Gastrocnemius medialis (tissue), 4 donors: ENCODE data around the gene MAEA.

ENCODE experiments used
- POLR2A ChIP-seq, 2 donors: fragments of 450-650 bp; IDR thresholded peaks; one replicate each; pipeline ENCODE4 v1.6.1; 2017; ENCODE audit warnings: antibody characterized with exemption in 2 of 2, mild to moderate bottlenecking in 2 of 2, moderate library complexity in 2 of 2
- TF ChIP-seq, protein P1 (sequence below), 5 experiments: fragments of 450-650 bp in 3 of 5; fragments of 200-600 bp in 2 of 5; sonication (generic) in 2 of 5; IDR thresholded peaks in 4 of 5; conservative IDR thresholded peaks in 1 of 5; 1 replicate in 4 of 5; 2 replicates in 1 of 5; pipeline ENCODE4 v1.5.1; 2016 to 2019; ENCODE audit warnings: antibody characterized with exemption in 5 of 5, mild to moderate bottlenecking in 3 of 5, moderate library complexity in 3 of 5

GRCh38 chr4:1321946-1322650 is 32.4 kb downstream of the MAEA start:
- TF ChIP-seq, protein P1, sequence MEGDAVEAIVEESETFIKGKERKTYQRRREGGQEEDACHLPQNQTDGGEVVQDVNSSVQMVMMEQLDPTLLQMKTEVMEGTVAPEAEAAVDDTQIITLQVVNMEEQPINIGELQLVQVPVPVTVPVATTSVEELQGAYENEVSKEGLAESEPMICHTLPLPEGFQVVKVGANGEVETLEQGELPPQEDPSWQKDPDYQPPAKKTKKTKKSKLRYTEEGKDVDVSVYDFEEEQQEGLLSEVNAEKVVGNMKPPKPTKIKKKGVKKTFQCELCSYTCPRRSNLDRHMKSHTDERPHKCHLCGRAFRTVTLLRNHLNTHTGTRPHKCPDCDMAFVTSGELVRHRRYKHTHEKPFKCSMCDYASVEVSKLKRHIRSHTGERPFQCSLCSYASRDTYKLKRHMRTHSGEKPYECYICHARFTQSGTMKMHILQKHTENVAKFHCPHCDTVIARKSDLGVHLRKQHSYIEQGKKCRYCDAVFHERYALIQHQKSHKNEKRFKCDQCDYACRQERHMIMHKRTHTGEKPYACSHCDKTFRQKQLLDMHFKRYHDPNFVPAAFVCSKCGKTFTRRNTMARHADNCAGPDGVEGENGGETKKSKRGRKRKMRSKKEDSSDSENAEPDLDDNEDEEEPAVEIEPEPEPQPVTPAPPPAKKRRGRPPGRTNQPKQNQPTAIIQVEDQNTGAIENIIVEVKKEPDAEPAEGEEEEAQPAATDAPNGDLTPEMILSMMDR (IDR thresholded peaks at IDR 0.05 in 4 of 5, conservative IDR thresholded peaks at IDR 0.05 in 1 of 5) = no peak
- no peak for TF ChIP-seq POLR2A (IDR thresholded peaks at IDR 0.05)
